A549 (cell line): ENCODE results near the gene TIGD6.
"Not testable (repeated sequence)": the region's sequence is repeated elsewhere in the genome, so short reads cannot be mapped to it uniquely, and the experiment has no call there.

Experiments used
- CHD4 ChIP-seq: fragments of 200-600 bp; sonication (generic); IDR thresholded peaks from 2 replicates; pipeline ENCODE4 v1.6.1; 2016; ENCODE audit warnings: antibody characterized with exemption, mild to moderate bottlenecking, borderline replicate concordance
- CTCF ChIP-seq: fragments of >200 bp; sonication (Bioruptor Twin); formaldehyde crosslinking; IDR thresholded peaks from 3 replicates; pipeline ENCODE4 v1.5.1; 2016
- HOXB5 ChIP-seq: fragments of 250-450 bp; sonication (Bioruptor Pico); IDR thresholded peaks from 2 replicates; pipeline ENCODE4 v1.5.0; 2020; ENCODE audit warnings: mild to moderate bottlenecking, moderate library complexity
- MAZ ChIP-seq: fragments of 150-350 bp; IDR thresholded peaks from 2 replicates; pipeline ENCODE4 v1.6.1; 2014; ENCODE audit warnings: antibody characterized with exemption, low read depth, low read length, borderline replicate concordance
- POLR2A ChIP-seq: IDR thresholded peaks from 2 replicates; pipeline ENCODE4 v1.6.1; 2012; ENCODE audit warnings: mild to moderate bottlenecking, low read length
- RNF2 ChIP-seq: fragments of 200-600 bp; sonication (generic); IDR thresholded peaks from 2 replicates; pipeline ENCODE4 v1.6.1; 2016; ENCODE audit warnings: low read depth, mild to moderate bottlenecking, antibody characterized with exemption, moderate library complexity, borderline replicate concordance
- TP53 ChIP-seq: fragments of 250-450 bp; sonication (Bioruptor Pico); IDR thresholded peaks from 2 replicates; pipeline ENCODE4 v1.5.0; 2021; ENCODE audit warnings: mild to moderate bottlenecking, moderate library complexity
- TF ChIP-seq, protein P1 (sequence below): IDR thresholded peaks from 2 replicates; pipeline ENCODE4 v1.6.1; 2012
- TF ChIP-seq, protein P2 (sequence below): fragments of 150-350 bp; IDR thresholded peaks from 2 replicates; pipeline ENCODE4 v1.6.1; 2014; ENCODE audit warnings: low read depth, mild to moderate bottlenecking, low read length

GRCh38 chr5:150028047-150028446 lies 27.6 kb upstream of the TIGD6 start:
- not testable (repeated sequence) for TF ChIP-seq CTCF; RNF2; POLR2A; MAZ; CHD4; TP53 (CRISPR knock-in tag); HOXB5 (CRISPR knock-in tag)
- TF ChIP-seq, protein P1, sequence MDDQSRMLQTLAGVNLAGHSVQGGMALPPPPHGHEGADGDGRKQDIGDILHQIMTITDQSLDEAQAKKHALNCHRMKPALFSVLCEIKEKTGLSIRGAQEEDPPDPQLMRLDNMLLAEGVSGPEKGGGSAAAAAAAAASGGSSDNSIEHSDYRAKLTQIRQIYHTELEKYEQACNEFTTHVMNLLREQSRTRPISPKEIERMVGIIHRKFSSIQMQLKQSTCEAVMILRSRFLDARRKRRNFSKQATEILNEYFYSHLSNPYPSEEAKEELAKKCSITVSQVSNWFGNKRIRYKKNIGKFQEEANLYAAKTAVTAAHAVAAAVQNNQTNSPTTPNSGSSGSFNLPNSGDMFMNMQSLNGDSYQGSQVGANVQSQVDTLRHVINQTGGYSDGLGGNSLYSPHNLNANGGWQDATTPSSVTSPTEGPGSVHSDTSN: not testable (repeated sequence)
- TF ChIP-seq, protein P2, sequence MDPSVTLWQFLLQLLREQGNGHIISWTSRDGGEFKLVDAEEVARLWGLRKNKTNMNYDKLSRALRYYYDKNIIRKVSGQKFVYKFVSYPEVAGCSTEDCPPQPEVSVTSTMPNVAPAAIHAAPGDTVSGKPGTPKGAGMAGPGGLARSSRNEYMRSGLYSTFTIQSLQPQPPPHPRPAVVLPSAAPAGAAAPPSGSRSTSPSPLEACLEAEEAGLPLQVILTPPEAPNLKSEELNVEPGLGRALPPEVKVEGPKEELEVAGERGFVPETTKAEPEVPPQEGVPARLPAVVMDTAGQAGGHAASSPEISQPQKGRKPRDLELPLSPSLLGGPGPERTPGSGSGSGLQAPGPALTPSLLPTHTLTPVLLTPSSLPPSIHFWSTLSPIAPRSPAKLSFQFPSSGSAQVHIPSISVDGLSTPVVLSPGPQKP: not testable (repeated sequence)
